DMS79 treated with DMSO at 0.1 percent for 48 hours (cell line): Measurements from ENCODE around the gene SHOC1.
"Not testable (repeated sequence)": the region's sequence is repeated elsewhere in the genome, so short reads cannot be mapped to it uniquely, and the experiment has no call there.

Source experiments
- DNase-seq: peaks from one replicate; lab custom pipeline; 2025; lab: John Stamatoyannopoulos, UW

Gene SHOC1

GRCh38 chr9:111805262-111805661, 10.5 kb upstream of the SHOC1 start:
- no peak for DNase-seq

- no peak for DNase-seq
Observed at GRCh38 chr9:111804636-111805035, 9.9 kb upstream of the SHOC1 start.

GRCh38 chr9:111803924-111804323, 9.2 kb upstream of the SHOC1 start:
- DNase-seq, result no peak

GRCh38 chr9:111799915-111800526, 5.3 kb upstream of the SHOC1 start:
- no peak for DNase-seq

- no peak for DNase-seq
Observed at GRCh38 chr9:111799506-111799905, 4.8 kb upstream of the SHOC1 start.

GRCh38 chr9:111798786-111799185, 4.0 kb upstream of the SHOC1 start:
- no peak for DNase-seq

- DNase-seq, result no peak
Observed at GRCh38 chr9:111795557-111795839, 761 bp upstream of the SHOC1 start.

GRCh38 chr9:111791821-111792220, 2.9 kb downstream of the SHOC1 start:
- not testable (repeated sequence) for DNase-seq

- no peak for DNase-seq
Observed at GRCh38 chr9:111789881-111790280, 4.9 kb downstream of the SHOC1 start.

- peak; percentile 83 for DNase-seq
Observed at GRCh38 chr9:111783857-111784256, 10.9 kb downstream of the SHOC1 start.

- no peak for DNase-seq
Observed at GRCh38 chr9:111783424-111783823, 11.3 kb downstream of the SHOC1 start.

GRCh38 chr9:111766066-111766465, 28.7 kb downstream of the SHOC1 start:
- DNase-seq, result no peak

- no peak for DNase-seq
Observed at GRCh38 chr9:111762556-111762955, 32.2 kb downstream of the SHOC1 start.

- DNase-seq, result peak; percentile 79
Observed at GRCh38 chr9:111759762-111760639, 34.7 kb downstream of the SHOC1 start.

GRCh38 chr9:111754800-111755199, 39.9 kb downstream of the SHOC1 start:
- DNase-seq, result no peak

GRCh38 chr9:111752455-111752854, 42.3 kb downstream of the SHOC1 start:
- DNase-seq, result no peak
